OCI-LY1 (cell line): ENCODE measurements around the gene KDM4D.

Experiments used
- H2AFZ ChIP-seq: fragments of 200-600 bp; sonication (generic), shearing (Covaris generic); 2 replicates; pipeline ENCODE4 v1.6.0; 2014; ENCODE audit warnings: antibody characterized with exemption, mild to moderate bottlenecking, low read length
- H3F3A ChIP-seq: fragments of 200-600 bp; sonication (generic), shearing (Covaris generic); 2 replicates; pipeline ENCODE4 v1.6.0; 2014; ENCODE audit warnings: mild to moderate bottlenecking, antibody characterized with exemption, low read length, moderate library complexity; ENCODE audit not compliant: insufficient read depth
- H3K27ac ChIP-seq: fragments of 200-600 bp; sonication (generic); 2 replicates; pipeline ENCODE4 v1.5.1; 2014; ENCODE audit warnings: low read length, mixed run types, mild to moderate bottlenecking, low read depth; ENCODE audit not compliant: poor library complexity, severe bottlenecking
- H3K27me3 ChIP-seq: fragments of 200-600 bp; sonication (generic); 2 replicates; pipeline ENCODE4 v1.6.0; 2014; ENCODE audit warnings: antibody characterized with exemption, mild to moderate bottlenecking, low read length, moderate library complexity; ENCODE audit not compliant: insufficient read depth
- H3K36me3 ChIP-seq: fragments of 200-600 bp; sonication (generic); 2 replicates; pipeline ENCODE4 v1.6.1; 2014; ENCODE audit warnings: mild to moderate bottlenecking, antibody characterized with exemption, low read length, moderate library complexity, mixed read lengths; ENCODE audit not compliant: insufficient read depth
- H3K4me1 ChIP-seq: fragments of 200-600 bp; sonication (generic); 2 replicates; pipeline ENCODE4 v1.5.1; 2014; ENCODE audit warnings: mild to moderate bottlenecking, low read length, moderate library complexity; ENCODE audit not compliant: insufficient read depth, severe bottlenecking
- H3K4me2 ChIP-seq: fragments of 200-600 bp; sonication (generic), shearing (Covaris generic); 2 replicates; pipeline ENCODE4 v1.6.1; 2014; ENCODE audit warnings: low read length
- H3K4me3 ChIP-seq: fragments of 200-600 bp; sonication (generic); 2 replicates; pipeline ENCODE4 v1.5.1; 2014; ENCODE audit warnings: low read length, low read depth, mild to moderate bottlenecking, mixed read lengths; ENCODE audit not compliant: poor library complexity, severe bottlenecking
- H3K79me2 ChIP-seq: fragments of 200-600 bp; shearing (Covaris generic); 2 replicates; pipeline ENCODE4 v1.6.1; 2016; ENCODE audit warnings: mixed run types, low read length, mixed read lengths; ENCODE audit not compliant: insufficient read depth
- H3K9ac ChIP-seq: fragments of 200-600 bp; sonication (generic), shearing (Covaris generic); 2 replicates; pipeline ENCODE4 v1.6.1; 2014; ENCODE audit warnings: mild to moderate bottlenecking, low read length, mixed read lengths
- H3K9me2 ChIP-seq: fragments of 200-600 bp; sonication (generic), shearing (Covaris generic); 2 replicates; pipeline ENCODE4 v1.6.1; 2014; ENCODE audit warnings: low read depth, mild to moderate bottlenecking, low read length, mixed read lengths
- H3K9me3 ChIP-seq: fragments of 200-600 bp; shearing (Covaris generic); 2 replicates; pipeline ENCODE4 v1.6.1; 2014; ENCODE audit warnings: low read length, mixed read lengths
- H4K20me1 ChIP-seq: fragments of 200-600 bp; sonication (generic), shearing (Covaris generic); 2 replicates; pipeline ENCODE4 v1.6.0; 2016; ENCODE audit warnings: mild to moderate bottlenecking, low read length; ENCODE audit not compliant: insufficient read depth
- CTCF ChIP-seq: fragments of 200-600 bp; sonication (generic), shearing (Covaris generic); IDR thresholded peaks from 2 replicates; pipeline ENCODE4 v1.5.1; 2017; ENCODE audit warnings: mild to moderate bottlenecking, antibody characterized with exemption, low read length, moderate library complexity, mixed read lengths
- EZH2 ChIP-seq: fragments of 200-600 bp; sonication (generic), shearing (Covaris generic); IDR thresholded peaks from 2 replicates; pipeline ENCODE4 v1.8.0; 2017; ENCODE audit warnings: borderline replicate concordance, mixed run types, mild to moderate bottlenecking, antibody characterized with exemption, low read length, moderate library complexity, mixed read lengths

Gene KDM4D

GRCh38 chr11:94938095-94939055 lies 35.1 kb upstream of the KDM4D start:
- TF ChIP-seq CTCF = no peak
- TF ChIP-seq EZH2 = no peak
- Histone ChIP-seq H3K4me3 (no peak overlapping the region), H3K4me2 (no peak overlapping the region), H2AFZ (no peak overlapping the region), H3K36me3 (no peaks in the 10 kb centered on the region), H3K9ac (no peak overlapping the region), H3K79me2 (no peaks in the 10 kb centered on the region), H3K9me2 (no peaks in the 10 kb centered on the region), H3K9me3 (no peaks in the 10 kb centered on the region), H3K27ac (no peak overlapping the region), H3K27me3 (no peaks in the 10 kb centered on the region), H3K4me1 (no peaks in the 10 kb centered on the region), H3F3A (no peaks in the 10 kb centered on the region), H4K20me1 (no peaks in the 10 kb centered on the region)

DNA sequence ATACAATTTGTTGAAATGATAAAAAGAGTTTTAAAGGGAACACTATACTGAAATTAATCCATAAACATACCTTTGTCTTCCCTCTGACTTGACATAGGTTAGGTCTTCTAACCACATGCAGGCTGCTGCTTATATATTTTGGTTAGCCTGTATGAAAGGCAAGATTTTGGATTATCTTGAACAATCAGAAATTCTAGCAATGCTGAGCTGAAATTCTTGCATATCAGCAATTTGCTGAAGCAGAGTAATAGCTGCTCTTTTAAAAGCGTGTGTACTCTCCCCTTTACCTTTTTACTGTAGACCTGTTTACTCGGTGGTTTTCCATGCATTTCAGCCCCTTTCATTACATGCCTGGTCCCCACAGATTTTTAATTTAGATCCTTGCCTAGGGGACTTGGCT lies 34.2 kb upstream of the KDM4D start:
- H3K79me2 ChIP-seq = no peaks in the 10 kb centered on the region
- no peaks in the 10 kb centered on the region for H3K9me2 ChIP-seq
- no peak overlapping the region for H3K27ac ChIP-seq

DNA sequence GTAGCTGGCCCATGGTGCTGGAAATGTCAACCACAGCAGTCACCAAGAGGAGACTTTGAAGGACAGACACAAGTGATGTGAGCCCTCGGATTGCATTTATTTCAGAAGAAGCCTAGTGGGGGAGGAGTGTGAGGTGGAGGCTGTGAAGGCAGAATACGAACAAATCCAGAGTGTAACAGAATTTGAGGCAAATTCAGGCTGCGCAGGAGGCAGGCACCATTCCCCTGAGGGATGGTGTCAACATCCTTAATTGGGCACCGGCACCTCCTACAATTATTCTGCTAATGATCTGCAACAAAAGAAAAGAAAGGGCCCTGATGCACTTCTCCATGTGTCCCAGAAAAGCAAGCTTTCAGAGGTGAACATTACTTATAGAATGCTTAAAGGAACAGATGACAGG lies 32.4 kb upstream of the KDM4D start:
- TF ChIP-seq CTCF (no peak), EZH2 (no peak)
- Histone ChIP-seq H3K9me3 (no peaks in the 10 kb centered on the region), H3F3A (no peaks in the 10 kb centered on the region), H3K9me2 (no peaks in the 10 kb centered on the region), H2AFZ (no peak overlapping the region), H3K4me1 (no peaks in the 10 kb centered on the region), H3K9ac (no peak overlapping the region), H3K4me2 (no peak overlapping the region), H3K36me3 (no peaks in the 10 kb centered on the region), H3K79me2 (no peaks in the 10 kb centered on the region), H4K20me1 (no peaks in the 10 kb centered on the region), H3K4me3 (no peak overlapping the region), H3K27ac (no peak overlapping the region), H3K27me3 (no peaks in the 10 kb centered on the region)

More for the DNA sequence above, 34.2 kb upstream of the KDM4D start:
- no peaks in the 10 kb centered on the region for H3K36me3 ChIP-seq
- H3F3A ChIP-seq = no peaks in the 10 kb centered on the region
- no peaks in the 10 kb centered on the region for H3K4me1 ChIP-seq
- no peaks in the 10 kb centered on the region for H3K27me3 ChIP-seq
- TF ChIP-seq EZH2 = no peak
- TF ChIP-seq CTCF = no peak
- no peaks in the 10 kb centered on the region for H3K9me3 ChIP-seq
- H3K4me3 ChIP-seq = no peak overlapping the region
- no peaks in the 10 kb centered on the region for H4K20me1 ChIP-seq
- no peak overlapping the region for H2AFZ ChIP-seq
- H3K9ac ChIP-seq = no peak overlapping the region
- no peak overlapping the region for H3K4me2 ChIP-seq
